ENCODE results near the gene HEATR1.
"Not testable (repeated sequence)": the region's sequence is repeated elsewhere in the genome, so short reads cannot be mapped to it uniquely, and the experiment has no call there.

HEATR1 gene, protein sequence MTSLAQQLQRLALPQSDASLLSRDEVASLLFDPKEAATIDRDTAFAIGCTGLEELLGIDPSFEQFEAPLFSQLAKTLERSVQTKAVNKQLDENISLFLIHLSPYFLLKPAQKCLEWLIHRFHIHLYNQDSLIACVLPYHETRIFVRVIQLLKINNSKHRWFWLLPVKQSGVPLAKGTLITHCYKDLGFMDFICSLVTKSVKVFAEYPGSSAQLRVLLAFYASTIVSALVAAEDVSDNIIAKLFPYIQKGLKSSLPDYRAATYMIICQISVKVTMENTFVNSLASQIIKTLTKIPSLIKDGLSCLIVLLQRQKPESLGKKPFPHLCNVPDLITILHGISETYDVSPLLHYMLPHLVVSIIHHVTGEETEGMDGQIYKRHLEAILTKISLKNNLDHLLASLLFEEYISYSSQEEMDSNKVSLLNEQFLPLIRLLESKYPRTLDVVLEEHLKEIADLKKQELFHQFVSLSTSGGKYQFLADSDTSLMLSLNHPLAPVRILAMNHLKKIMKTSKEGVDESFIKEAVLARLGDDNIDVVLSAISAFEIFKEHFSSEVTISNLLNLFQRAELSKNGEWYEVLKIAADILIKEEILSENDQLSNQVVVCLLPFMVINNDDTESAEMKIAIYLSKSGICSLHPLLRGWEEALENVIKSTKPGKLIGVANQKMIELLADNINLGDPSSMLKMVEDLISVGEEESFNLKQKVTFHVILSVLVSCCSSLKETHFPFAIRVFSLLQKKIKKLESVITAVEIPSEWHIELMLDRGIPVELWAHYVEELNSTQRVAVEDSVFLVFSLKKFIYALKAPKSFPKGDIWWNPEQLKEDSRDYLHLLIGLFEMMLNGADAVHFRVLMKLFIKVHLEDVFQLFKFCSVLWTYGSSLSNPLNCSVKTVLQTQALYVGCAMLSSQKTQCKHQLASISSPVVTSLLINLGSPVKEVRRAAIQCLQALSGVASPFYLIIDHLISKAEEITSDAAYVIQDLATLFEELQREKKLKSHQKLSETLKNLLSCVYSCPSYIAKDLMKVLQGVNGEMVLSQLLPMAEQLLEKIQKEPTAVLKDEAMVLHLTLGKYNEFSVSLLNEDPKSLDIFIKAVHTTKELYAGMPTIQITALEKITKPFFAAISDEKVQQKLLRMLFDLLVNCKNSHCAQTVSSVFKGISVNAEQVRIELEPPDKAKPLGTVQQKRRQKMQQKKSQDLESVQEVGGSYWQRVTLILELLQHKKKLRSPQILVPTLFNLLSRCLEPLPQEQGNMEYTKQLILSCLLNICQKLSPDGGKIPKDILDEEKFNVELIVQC (N-terminal part only)
- long read RNA-seq, donor 1, full-length matches to known transcripts, result 1 of 1 reads
- long read RNA-seq, donor 1, partial matches to known transcripts, result 0 of 1 reads
- long read RNA-seq, donor 1, other reads (novel, unspliced or antisense), result 0 of 1 reads
- long read RNA-seq, donor 2, partial matches to known transcripts, result 0 of 1 reads
- long read RNA-seq, donor 2, other reads (novel, unspliced or antisense), result 0 of 1 reads
- long read RNA-seq, donor 3, full-length matches to known transcripts, result 1 of 1 reads
- long read RNA-seq, donor 3, partial matches to known transcripts, result 0 of 1 reads
- long read RNA-seq, donor 3, other reads (novel, unspliced or antisense), result 0 of 1 reads
- long read RNA-seq, donor 4, partial matches to known transcripts, result 0 of 1 reads
- long read RNA-seq, donor 4, other reads (novel, unspliced or antisense), result 0 of 1 reads
- long read RNA-seq, donor 5, partial matches to known transcripts, result 35 of 35 reads
- long read RNA-seq, donor 5, other reads (novel, unspliced or antisense), result 0 of 35 reads
- long read RNA-seq, donor 6, full-length matches to known transcripts, result 1 of 1 reads
- long read RNA-seq, donor 6, partial matches to known transcripts, result 0 of 1 reads
- long read RNA-seq, donor 6, other reads (novel, unspliced or antisense), result 0 of 1 reads
- long read RNA-seq, donor 7, partial matches to known transcripts, result 6 of 6 reads
- long read RNA-seq, donor 7, other reads (novel, unspliced or antisense), result 0 of 6 reads
- long read RNA-seq, donor 8, full-length matches to known transcripts, result 2 of 2 reads
- long read RNA-seq, donor 8, partial matches to known transcripts, result 0 of 2 reads
- long read RNA-seq, donor 8, other reads (novel, unspliced or antisense), result 0 of 2 reads

DNA sequence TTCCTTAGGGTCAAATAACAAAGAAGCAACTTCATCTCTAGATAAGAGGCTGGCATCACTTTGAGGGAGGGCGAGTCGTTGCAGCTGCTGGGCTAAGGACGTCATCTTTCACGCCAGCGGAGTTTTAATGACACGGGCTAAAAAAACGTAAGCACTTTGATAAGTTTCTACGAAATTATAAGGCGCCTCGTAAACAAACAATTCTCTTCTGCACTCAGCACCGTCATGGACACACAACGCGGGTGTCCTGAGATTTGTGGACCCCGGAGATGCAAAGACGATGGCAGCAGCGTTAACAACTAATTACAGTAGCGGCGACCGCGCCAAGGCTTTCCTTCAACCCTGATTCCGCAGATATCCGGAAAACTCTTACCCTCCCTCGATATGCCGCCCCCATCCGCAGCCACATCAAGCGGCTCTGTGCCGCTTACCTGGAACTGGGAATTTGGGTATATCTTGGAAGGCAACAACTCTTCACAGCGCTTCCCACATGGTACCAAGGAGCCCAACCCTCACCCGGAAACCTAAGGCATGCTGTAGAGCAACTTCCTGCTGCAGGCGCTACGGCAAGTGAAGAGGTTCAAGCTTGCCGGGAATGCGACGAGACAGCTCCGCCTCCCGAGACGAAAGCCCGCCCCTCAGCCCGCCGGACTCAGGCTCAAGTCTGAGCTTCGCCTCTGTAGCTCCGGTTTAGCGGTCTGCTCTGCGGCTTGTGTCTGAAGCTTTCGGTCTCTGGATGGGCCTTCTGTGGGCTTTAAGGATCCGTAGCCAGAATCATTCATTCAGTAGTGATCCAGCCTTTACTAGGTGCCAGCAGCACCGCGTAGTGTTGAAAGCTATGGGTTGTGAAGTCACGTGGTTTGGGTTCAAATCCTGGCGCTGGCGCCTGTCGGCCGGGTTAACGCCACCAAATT, at the start of gene HEATR1:
Gene HEATR1 (minus strand): TSS at position 526 of the 914 bp plus-strand sequence. CDS start 421 bp downstream, at position 105.
- DNase-seq, result peak; percentile 81

DNA sequence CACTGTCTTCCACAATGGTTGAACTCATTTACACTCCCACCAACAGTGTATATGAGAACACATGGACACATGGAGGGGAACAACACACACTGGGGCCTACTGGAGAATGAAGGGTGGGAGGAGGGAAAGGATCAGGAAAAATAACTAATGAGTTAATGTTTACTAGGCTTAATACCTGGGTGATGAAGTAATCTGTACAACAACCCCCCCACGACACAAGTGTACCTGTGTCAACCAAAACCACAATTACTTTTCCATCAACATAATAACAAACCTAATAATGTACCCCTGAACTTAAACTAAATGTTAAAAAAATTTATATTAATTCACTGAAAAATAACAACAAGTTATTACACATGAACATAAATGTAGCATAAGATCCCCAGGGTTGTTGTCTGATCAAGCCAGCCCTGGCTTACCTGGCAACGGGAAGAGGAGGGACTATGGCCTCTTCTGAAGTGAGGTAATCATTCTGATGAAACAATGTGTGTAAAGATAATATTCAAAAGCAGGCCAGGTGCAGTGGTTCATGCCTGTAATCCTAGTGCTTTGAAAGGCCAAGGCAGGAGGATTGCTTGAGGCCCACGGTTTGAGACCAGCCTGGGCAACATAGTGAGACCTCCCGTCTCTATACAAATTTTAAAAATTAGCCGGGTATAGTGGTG, 40.8 kb upstream of the HEATR1 start:
- no peak for DNase-seq

DNA sequence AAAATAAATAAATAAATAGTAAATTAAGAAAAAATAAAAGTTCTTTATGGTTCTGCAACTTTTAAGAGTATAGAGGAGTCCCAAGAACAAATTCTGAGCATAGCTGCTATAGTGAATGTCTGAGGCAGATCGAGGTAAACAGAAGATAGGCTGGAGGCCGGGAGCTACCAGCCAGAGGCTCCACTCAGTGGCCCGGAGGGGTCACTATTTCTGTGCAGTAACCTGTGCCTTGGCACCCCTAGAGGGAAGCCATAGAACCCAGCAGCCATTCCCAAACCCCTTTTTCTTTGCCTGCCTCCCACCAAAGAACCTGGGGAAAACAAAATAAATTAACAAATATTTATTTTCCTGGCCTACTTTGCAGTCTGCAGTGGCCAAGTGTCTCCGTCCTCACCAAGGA, 38.4 kb upstream of the HEATR1 start:
- DNase-seq, result no peak

DNA sequence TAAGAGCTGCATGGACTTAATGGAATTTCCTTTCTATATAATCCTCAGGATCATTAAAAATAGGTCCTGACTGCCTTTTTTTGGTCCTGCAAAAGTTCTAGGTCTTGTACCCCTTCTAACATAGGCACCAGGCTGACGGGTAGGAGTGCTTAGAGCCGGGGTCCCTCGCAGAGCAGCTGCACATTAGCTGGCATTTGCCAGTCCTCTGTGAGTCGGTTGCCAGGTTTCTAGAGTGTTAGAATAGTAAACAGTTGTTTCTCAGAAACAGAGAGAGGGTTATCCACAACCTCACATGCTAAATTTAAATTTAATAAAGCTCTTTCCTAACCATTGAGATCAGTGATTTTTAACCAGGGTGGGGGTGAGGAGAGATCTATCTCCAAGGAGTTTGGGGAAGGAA, 35.4 kb upstream of the HEATR1 start:
- no peak for DNase-seq

DNA sequence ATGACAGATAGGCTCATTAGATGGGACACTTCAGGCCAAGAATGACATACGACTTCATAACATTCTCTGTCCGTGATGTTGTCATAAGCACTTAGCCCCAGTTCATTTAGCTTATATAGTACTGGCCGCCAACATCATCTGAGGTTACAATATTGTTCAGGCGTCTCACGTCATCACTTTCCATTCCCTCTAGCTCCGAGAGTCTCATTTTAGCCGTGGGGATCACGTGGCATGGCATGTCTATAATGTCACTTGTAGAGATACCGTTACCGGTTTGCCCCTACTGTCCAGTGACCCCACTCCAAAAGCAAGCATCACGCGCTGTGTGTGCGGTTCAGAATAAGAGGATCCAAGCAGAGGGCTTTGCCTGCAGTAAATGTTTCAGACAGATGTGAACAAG, 34.6 kb upstream of the HEATR1 start:
- no peak for DNase-seq

DNA sequence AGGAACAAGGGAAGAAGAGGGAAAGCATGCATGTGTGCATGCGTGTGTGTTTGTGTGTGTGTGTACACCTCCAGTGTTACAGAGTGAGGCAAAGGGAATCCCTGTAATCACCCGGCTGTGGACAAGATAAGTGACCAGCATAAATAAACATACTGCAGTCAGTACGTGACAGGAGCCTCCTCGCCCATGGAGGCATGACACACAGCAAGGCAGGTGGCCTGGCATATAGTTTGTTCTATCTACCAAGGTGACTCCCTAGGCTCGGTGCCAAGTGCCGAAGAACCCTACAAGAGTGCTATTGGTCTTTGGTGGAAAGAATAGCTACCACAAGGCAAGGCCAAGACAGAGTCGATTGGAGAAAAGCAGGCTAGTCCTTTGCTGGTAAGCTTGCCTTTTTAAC, 31.7 kb upstream of the HEATR1 start:
- no peak for DNase-seq

DNA sequence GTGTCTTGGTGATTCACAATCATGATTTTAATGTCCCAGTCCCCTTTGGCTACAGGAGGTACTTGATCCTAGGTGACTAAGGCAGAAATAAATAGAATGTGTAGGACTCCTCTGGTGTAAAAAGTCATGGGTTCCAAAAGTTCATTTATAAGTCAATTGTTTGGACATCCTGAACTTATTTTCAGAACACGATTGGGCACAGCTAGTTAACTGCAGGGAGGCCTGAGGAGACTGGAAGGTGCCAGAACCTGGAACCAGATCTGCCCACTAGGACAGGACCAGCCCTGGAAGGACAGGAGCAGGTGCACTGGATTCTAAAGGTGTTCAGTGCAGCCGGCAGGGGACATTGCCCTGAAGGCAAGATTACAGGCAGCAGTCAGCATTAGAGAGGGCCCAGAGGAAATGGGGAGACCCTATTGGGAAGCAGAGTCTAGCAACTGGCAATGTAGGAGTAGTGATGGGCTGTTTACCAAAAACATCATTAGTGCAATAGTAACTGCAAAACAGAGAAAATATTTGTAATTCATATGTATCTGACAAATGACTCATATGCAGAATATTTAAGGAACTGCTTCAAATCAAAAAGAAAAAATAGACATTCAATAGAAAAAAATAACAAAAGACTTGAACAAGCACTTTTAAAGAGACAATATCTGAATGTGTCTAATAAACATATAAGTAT, 23.6 kb upstream of the HEATR1 start:
- no peak for DNase-seq

DNA sequence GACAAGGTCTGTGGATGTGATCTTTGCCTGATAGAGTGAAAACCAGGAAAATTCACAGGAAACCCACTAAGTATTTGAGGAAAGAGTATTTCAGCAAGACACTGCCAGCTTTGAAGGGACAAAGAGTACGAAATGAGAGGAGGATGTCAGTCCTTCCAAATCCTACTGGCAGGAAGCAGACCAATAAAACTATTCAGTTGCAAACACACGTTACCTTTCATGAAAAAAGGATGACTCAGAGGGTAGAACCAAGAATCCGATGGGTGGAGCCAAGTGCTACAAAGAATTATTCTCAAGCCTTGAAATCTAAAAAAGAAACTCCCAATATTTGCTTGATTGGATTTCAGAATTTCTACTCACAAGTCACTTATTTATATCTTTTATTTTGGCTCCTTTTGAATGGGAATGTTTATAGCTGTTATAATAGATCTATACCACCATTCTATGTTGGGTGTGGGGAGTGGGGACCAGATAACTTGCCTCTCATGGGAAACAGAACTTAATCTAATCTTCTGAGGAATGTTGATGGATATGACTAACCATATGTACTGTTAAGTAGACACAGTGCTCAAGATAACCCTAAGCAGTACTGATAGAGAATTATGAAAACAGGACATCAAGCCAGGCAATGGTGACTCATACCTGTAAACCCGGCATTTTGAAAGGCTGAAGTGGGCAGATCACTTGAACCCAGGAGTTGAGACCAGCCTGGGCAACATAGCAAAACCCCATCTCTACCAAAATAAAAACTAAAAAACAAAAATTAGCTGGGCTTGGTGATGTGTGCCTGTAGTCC, 19.3 kb upstream of the HEATR1 start:
- no peak for DNase-seq

DNA sequence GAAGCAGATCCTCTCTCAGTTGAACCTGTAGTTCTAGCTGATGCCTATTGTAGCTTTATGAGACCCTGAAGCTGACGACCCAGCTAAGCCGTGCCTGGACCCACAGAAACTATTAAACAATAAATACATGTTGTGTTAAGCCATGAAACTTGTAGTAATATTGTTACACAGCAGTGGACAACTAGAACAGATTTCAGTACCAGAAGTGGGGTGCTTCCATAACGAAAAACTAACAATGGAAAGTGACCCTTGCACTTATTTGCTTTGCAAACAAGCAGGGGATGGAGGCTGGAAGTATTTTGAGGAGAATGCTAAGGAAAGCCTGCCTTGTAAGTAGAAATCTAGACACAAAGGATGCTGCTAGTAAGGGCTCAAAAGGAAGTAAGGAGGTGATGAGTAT, 18.1 kb upstream of the HEATR1 start:
- no peak for DNase-seq

DNA sequence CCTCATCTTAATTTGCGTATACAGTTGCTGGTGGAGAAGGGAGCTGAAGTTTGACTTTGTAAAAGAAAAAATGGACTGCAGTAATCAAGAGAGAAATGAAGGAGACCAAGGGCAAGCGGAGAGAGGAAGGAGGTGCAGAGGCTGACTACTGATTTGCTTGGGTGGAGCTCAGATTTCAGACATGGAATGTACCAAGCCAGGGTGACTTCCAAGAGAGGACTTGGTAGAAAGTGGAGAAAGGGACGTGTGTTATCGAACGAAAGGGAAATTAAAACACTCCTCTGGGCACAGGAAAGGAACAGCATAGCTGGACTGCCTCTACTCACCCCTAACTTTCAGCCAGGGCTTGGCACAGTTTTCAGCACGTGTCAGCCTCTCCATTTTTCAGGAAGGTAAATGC, 15.1 kb upstream of the HEATR1 start:
- DNase-seq, result no peak

DNA sequence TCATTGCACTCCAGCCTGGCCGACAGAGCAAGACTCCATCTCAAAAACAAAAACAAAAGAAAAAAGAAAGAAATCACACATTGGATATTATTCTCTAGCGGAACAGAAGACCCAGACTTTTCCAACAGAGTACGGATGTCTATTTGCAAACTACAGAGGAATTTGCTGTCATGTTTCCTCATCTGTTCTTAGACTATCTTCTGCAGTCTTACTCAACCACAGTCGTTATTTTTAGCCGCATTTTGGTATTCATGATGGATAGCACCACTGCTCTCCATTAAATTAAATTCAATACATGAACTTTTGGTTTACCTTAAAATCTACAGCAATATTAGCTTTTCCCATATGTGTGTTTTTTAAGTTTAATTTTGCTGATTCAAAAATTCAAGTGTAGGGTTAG, 14.2 kb upstream of the HEATR1 start:
- DNase-seq, result no peak

DNA sequence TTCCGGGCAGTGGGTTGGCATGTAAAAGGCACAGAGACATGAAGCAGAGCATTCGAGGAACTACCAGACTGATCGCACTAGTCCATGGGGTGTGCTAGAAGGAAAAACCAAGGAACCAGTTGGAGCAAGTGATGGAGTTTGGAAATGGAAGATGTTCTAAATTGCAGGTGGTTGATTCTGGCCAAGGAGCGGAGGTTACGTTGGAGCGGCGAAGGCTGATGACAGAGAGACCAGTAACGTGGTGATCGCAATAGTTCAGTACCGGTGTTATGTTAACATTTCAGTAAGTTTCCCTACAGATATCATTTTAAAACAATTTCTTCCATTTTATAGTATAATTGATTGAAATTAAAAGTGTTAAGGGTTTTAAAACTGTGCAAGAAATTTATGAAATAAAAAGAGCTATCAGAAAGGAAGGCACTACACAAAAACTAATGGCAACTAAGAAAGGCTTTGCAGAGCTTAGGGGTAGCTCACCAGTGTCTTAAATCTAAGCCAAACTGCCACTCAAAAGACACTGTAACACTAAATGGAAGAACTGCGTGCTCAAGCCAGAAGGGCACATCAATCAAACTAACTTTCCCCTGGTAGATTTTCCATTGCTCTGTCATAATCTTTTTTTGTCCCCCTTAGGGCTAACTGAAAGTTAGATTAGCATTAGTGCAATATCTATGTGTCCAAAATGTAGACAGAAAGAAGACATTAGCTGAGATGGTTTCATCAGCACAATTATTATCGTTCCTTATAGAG, 11.3 kb upstream of the HEATR1 start:
- no peak for DNase-seq

DNA sequence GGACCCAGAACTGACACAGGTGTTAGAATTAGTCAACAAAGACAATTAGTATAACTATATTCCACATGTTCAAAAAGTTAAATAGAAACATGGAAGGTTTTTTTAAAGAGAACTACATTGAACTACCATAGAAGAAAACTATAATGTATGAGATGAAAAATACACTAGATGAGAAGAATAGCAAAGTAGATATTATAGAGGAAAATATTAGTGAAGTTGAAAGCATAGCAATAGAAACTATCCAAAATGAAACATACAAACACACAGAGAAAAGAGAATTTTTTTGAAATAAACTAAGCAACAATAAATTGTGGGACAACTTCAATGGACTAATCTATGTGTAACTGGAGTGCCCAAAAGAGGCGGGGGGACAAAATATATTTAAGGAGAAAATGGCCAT, 8.0 kb upstream of the HEATR1 start:
- no peak for DNase-seq

DNA sequence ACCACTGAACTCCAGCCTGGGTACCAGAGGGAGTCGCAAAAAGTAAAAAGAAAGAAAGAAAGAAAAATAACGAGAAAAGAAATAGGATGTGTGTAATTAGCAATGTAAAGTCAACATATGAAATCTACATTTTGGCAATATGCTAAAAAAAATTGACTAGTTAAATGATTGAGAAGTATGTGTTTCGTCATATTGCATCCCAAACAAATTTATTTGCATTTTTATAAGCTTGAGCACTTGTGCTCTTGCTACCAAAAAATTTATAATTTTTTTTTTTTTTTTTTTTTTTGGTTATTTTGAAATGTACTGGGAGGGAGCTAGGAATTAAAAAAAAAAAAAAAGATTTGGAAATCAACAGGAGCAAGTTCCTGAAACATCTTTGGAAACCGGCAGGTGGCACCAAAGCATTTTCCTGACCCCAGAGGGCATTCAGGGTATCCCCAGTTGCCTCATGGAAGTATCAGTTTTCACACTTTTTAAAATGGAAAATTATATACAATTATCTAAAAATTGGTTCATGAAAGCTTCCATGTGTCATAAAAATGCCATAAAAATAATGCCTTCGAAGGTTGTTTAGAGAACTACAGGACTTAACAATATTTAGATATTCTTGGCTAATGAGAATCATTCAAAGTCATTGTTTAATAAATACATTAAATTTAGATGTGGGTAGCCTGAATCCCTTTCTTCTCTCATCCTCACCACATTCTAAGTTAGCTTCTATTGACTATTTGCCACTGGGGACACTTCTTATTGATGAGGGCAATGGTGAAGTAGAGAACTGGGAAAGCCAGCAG, 4.8 kb upstream of the HEATR1 start:
- no peak for DNase-seq

DNA sequence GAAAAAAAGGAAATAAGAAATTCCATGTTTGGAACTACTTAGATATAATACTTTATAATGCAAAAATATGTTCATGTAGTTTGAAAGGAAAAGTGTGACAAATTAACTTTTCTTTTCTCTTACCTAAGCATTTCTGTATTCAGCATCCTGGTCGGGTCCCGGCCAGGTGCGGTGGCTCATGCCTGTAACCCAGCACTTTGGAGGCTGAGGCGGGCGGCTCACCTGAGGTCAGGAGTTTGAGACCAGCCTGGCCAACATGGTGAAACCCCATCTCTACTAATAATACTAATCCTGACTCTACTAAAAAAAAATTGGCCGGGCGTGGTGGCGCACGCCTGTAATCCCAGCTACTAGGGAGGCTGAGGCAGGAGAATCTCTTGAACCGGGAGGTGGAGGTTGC, 3.3 kb upstream of the HEATR1 start:
- DNase-seq, result not testable (repeated sequence)
